ENCODE measurements around the gene CDC42EP5.
"Not testable (repeated sequence)": the region's sequence is repeated elsewhere in the genome, so short reads cannot be mapped to it uniquely, and the experiment has no call there.

The CDC42EP5 gene

DNA sequence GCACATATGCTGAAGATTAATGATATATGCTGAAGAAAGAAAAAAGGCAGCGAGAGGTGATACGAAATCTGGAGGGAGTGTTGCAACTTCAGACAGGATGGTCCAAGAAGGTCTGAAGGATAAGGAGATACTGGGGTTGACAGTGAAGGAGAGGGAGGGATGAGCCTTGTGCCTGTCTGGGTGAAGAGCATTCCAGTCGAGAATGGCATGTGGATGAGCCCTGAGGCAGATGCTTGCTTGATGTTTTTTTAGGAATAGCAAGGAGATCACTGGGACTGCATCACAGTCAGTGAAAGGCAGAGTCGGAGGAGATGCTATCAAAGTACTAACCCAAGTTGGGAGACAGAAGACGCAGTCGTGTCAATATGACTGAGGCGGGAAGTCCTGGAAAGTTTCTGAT is 16.2 kb upstream of the CDC42EP5 start:
- DNase-seq (ENCODE audit: low spot score), result no peak

DNA sequence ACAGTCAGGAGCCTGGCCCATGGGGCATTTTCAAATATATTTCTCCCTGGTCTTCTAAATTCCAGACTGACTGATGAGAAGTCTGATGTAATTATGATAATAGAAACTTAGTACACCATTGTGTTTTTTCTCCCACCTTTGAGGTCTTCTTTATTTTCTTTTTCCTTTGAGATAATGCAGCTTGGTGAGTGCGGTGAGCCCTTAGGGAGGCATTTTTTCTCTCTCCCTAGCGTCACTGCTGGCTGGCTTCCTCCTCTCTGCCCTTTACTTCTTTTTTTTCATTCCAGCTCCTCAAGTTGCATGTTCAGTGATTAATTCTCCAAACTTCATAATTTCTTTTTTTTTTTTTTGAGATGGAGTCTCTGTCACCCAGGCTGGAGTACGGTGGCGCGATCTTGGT is 12.8 kb upstream of the CDC42EP5 start:
- no peak for DNase-seq (ENCODE audit: low spot score)

DNA sequence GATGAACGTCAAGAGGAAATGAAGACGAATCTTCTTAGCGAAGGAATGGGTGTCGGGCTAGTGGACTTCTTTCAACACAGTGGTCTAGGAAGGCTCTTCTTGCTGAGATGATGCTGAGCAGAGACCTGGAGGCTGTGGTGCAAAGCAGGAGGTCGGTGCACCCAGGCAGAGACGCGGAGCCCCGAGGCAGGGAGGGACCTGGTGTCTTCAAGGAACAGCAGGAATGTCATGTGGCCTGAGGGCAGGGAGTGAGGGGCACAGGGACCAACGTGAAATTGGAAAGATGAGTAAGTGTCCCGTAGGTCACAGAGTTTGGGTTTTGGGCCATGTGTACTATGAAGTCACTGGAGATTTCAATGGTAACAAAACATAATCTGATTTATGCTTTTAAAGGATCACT is 11.4 kb upstream of the CDC42EP5 start:
- no peak for DNase-seq (ENCODE audit: low spot score)

DNA sequence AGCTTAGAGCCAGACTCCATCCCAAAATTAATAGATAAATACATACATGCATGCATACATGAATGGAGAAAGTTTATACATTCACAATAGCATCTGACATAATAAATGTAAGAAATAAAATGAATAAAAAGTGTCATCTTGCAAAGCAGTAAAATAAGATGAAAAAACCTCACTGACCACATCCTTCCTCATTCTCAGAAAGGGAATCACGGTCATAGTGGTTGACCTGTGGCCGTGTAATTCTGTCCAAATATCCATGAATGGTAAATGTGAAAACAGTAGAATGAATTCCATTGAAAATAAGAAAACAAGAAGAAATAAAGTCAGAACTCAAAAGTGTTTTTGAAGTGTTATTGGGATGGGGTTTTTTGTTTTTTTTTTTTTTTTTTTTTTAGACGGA is 9.8 kb upstream of the CDC42EP5 start:
- DNase-seq (ENCODE audit: low spot score), result no peak

DNA sequence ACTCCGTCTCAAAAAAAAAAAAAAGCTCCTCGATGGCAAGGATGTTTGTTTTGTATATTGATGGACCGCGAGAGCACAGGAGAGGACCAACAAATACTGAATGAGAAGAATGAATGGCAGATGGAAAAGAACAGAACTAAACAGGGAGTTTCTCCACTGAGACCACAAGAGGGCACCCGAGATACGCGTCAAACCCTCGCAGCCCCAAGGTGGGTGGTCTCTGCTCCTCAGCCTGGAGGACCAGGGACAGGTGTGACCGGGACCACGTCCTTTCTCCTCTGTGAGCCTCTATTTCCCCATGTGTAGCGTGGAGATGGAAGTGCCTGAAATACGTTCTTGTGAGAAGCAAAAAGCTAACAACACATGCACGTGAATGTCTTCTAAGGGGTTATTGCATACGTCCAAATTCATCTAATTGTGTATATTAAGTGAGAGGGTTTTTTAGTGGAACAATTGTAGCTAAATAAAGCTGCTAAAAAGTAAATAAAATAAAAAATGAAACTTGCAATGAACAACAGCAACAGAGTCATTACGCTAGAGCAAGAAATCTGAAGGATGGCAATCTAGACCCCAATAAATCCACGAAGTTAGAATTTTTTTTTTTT is 8.3 kb upstream of the CDC42EP5 start:
- DNase-seq (ENCODE audit: low spot score), result peak; percentile 77

DNA sequence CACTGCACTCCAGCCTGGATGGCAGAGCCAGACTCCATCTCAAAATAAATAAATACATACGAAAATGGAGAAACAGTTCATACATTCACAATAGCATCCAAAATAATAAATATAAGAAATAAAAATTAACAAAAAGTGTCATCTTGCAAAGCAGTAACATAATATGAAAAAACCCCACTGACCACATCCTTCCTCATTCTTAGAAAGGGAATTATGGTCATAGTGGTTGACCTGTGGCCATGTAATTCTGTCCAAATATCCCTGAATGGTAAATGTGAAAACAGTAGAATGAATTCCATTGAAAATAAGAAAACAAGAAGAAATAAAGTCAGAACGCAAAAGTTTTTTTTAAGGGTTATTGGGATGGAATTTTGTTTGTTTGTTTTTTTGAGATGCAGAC is 7.0 kb upstream of the CDC42EP5 start:
- DNase-seq (ENCODE audit: low spot score), result no peak

DNA sequence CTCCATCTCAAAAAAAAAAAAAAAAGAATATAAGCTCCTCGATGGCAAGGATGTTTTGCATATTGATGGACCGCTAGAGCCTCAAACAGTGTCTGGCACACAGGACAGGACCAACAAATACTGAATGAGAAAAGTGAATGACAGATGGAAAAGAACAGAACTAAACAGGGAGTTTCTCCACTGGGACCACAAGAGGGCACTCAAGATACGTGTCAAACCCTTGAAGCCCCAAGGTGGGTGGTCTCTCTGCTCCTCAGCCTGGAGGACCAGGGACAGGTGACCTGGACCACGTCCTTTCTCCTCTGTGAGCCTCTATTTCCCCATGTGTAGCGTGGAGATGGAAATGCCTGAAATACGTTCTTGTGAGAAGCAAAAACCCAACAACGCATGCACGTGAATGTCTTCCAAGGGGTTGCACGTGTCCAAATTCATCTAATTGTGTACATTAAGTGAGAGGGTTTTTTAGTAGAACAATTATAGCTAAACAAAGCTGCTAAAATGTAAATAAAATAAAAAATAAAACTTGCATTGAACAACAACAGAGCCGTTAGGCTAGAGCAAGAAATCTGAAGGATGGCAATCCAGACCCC is 5.7 kb upstream of the CDC42EP5 start:
- peak; percentile 79 for DNase-seq (ENCODE audit: low spot score)

DNA sequence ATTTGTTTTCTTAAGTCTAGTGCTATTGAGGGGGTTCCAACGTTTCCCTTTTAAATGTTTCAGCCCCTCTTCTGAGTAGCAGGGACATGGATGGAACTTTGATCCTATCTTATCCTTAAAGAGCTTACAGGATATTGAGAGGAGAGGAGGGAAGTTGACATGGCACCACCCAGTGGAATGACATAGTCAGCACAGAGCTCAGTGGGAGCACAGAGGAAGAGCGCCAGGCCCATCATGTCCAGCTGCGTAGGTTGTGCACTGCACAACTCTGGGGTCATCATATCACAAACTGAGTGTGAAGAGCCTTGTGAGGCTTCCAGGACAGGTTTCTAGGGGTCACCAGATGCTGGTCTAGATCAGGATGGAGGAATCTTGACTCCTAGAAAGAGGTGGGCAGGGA is 4.6 kb upstream of the CDC42EP5 start:
- DNase-seq (ENCODE audit: low spot score), result no peak

DNA sequence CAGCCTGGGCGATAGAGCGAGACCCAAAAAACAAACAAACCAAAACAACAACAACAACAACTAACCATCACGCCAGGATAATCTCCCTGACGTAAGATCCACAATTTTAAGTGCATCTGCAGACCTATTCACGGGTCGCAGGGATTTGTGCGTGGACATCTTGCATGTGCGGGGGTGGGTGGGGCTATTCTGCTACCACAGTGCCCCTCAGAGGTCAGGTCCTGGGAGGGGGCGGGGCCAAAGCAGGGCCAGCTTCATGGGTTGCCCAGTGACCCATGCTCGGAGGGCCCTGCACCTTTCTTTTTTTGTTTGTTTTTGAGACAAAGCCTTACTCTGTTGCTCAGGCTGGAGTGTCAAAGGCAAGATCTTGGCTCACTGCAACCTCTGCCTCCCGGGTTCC is 2.6 kb upstream of the CDC42EP5 start:
- DNase-seq (ENCODE audit: low spot score), result no peak

DNA sequence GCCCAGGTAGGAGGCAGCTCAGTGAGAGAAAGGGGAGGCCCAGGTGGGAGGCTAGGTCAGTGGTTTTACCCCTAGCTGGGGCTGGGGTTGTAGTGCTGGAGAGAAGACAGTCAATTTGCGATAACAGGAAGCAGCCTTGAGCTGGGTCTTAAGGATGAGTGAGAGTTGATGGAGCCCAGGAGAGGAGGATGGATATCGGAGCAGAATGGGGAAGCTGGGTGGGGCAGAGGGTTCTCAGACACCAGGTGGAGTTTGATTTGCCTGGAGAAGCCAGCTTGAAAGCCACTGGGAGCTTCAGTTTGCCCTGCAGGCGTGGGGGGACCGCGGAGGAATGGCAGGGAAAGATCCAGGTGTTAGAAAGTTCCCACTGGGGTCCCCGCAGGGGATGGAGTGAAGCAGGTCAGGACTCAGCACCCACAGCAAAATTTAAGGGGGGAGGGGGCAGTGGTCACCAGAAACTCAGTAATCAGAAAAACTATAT is 836 bp upstream of the CDC42EP5 start:
- no peak for DNase-seq (ENCODE audit: low spot score)

DNA sequence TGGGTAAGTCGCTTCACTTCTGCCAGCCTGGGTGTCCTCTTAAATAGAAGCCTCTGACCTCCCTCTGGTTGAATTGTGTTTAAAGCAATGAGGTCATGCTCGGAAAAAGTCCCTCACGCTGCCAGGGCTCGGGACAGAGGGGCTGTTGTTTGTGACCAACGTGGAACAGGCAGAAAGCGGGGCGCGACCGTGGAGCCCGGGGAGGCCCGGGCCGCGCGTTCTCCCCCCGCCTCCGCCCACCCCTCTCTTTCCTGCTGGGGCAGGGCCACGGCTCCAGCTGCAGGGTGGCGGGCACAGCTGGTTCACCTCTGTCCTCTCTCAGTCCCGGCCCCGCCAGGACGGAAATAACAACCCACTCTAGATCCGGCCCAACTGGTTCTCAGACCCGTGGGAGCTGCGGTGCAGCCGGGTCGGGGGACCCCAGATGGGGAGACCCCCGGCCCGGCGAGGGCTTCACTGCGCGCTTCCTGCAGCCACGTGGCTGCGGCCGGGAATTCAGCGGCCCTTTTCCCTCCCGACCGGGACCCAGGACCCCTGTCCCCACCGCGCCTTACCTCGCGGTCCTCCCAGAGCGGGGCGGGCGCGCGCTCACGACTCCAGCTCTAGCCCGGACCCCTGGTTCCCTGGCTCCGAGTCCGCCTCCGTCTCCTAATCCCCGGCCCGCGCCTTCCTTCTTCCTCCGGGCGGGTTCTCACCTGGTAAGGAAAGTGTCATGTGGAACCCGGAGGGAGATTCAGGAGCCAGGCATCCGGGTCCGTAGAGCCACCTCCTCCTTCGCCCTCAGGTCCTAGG is 1.9 kb downstream of the CDC42EP5 start:
- DNase-seq (ENCODE audit: low spot score), result no peak

DNA sequence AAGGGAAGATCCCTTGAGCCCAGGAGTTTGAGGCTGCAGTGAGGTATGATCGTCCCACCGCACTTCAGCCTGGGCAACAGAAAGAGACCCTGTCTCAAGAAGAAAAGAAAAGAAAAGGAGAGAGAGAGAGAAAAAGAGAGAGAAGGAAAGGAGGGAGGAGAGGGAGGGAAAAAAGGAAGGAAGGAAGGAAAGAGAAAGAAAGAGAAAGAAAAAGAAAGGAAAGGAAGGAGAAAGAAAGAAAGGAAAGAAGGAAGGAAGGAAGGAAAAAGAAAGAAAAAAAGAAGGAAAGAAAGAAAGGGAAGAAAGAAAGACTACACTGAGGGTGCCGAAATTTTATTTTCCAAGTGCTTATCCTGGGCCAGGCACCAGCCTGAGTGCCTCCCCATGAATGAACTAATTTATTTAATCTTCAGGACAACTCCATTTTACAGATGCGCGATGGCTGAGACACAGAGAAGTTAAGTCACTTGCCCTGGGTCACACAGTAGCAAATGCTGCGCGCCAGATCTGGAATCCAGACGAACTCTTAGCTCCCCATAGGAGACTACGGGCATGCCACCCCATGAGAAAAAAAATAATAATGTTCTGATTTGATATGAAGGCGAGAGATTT is 2.7 kb downstream of the CDC42EP5 start:
- DNase-seq (ENCODE audit: low spot score), result no peak

DNA sequence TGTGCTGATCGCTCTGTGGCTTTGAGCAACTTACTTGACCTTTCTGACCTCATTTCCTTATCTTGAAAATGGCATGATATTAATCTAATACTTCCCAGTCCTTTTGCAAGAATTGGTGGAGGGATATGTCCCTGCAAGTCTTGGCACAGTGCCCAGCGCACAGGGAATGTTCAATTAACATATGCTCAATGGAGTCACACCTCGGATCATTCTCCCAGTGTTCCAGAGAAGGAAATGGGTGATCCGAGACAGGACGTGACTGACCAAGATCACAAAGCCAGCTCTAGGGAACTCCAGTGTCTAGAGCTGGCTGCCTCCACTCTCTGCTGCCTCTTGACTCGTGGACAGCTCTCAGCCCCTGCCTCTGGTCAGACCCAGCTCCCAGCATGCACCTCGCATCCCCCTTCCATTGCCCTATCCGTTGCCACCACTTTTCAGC is 3.6 kb downstream of the CDC42EP5 start:
- no peak for DNase-seq (ENCODE audit: low spot score)

DNA sequence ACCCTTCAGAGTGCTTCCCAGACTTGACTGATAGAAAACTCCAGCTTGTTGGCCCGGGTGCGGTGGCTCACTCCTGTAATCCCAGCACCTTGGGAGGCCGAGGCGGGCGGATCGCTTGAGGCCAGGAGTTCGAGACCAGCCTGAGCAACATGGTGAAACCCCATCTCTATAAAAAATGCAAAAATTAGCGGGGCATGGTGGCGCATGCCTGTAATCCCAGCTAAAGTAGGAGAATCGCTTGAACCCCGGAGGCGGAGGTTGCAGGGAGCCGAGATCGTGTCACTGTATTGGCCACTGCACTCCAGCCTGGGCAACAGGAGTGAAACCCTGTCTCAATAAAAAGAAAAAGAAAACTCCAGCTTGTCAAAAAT is 7.0 kb downstream of the CDC42EP5 start:
- DNase-seq (ENCODE audit: low spot score), result not testable (repeated sequence)

DNA sequence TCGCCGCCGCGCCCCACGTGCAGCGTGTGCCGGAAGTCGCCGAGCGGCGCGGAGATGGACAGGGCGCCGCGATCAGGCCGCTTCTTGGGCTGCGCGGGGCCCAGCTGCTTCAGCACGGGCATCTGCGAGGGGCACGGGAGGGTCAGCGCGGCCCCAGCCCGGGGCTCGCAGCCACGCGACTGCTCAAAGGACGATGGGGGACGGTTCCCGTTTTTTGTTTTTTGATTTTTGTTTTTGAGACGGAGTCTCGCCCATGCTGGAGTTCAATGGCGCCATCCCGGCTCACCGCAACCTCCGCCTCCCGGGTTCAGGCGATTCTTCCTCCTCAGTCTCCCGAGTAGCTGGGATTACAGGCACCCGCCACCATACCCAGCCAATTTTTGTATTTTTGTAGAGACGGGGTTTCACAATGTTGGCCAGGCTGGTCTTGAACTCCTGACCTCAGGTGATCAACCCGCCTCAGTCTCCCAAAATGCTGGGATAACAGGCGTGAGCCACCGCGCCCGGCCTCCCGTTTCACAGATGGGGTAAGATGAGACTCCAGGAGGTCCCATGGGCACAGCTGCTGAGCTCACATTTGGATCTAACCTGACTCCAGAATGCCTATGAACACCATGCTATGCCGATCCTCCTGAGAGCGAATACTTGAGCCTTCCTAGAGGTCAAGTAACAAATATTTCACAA is 7.5 kb downstream of the CDC42EP5 start:
- DNase-seq (ENCODE audit: low spot score), result no peak

DNA sequence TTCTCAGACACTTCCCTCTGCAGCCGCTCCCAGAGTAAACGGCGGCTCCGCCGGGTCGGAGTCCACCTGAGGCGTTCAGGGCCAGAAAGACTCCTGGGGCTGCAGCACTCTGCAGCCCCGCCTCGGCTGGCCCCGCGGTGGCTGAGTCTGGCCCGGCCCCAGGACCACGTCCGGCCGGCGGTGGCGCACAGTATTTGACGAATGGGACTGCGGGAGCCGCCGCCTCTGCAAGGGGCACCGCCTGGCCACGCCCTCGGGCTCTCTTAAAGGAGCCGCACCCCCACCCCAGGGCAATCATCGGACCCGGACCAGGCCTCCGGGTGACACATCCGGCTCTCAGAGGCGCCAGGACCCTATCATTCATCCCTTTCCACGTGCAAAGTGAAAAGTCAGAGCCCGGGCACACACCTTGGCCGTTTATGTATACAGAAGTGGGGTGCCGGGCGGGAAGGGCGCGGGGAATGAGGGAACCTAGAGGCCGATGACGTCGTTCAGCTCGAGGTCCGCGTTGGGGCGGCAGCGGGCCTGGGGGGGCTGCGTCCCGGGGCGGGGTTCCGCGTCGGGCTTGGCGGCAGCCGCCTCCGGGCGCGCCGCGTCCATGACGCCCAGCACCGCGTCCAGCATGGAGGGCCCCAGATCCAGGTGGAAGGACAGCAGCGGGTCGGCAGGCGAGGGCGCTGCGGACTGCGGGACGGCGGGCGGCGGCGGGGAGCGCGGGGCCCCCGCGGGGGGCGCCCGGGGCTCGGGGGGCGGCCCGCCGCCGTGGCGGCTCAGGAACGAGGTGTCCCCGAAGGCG is 8.3 kb downstream of the CDC42EP5 start:
- peak; percentile 86 for DNase-seq (ENCODE audit: low spot score)

DNA sequence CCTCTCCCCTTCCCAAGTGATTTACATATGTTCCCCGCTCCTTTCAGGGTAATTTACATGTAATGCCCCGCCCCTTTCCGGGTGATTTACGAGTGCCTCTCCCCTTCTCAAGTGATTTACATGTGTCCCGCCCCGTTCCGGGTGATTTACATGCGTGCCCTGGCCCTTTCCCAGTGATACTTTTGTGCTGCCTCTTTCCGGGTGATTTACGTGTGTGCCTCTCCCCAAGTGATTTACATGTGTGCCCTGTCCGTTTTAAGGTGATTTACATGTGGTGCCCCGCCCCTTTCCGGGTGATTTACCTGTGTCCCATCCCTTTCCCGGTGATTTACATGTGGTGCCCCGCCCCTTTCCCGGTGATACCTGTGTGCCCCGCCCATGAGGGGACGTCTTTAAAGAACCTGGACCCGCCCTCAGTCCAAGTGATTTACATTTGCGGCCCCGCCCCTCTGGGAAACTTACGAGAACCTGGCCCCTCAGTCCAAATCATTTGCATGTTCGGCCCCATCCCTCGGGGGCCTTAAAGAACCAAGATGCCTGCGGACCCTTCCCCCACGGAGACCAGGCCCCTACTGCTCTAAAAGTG is 9.0 kb downstream of the CDC42EP5 start:
- peak; percentile 99 for DNase-seq (ENCODE audit: low spot score)

DNA sequence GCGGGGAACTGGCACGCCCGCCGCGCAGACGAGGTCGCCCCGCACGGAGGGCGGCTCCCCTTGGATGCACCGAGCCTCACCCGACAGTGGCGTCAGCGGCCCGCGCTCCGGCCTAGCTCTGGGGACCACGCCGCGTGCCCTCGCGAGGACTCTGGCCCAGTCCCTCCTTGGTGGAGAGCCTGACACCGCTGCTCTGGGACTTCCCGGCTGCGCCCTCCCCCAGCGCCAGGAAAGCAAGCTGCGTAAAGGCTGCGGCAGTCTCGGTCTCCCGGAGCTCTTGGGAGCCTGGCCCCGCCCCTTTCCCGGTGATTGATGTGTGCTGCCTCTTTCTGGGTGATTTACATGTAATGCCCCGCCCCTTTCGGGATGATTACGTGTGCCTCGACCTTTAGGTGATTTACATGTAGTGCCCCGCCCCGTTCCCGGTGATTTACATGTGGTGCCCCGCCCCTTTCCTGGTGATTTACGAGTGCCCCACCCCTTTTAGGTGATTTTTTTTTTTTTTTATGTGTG is 9.5 kb downstream of the CDC42EP5 start, which contains the start of gene LENG9:
LENG9 (minus strand) TSS at position 248 of the 513 bp plus-strand sequence. CDS start 252 bp downstream, outside the sequence.
- DNase-seq (ENCODE audit: low spot score), result no peak

DNA sequence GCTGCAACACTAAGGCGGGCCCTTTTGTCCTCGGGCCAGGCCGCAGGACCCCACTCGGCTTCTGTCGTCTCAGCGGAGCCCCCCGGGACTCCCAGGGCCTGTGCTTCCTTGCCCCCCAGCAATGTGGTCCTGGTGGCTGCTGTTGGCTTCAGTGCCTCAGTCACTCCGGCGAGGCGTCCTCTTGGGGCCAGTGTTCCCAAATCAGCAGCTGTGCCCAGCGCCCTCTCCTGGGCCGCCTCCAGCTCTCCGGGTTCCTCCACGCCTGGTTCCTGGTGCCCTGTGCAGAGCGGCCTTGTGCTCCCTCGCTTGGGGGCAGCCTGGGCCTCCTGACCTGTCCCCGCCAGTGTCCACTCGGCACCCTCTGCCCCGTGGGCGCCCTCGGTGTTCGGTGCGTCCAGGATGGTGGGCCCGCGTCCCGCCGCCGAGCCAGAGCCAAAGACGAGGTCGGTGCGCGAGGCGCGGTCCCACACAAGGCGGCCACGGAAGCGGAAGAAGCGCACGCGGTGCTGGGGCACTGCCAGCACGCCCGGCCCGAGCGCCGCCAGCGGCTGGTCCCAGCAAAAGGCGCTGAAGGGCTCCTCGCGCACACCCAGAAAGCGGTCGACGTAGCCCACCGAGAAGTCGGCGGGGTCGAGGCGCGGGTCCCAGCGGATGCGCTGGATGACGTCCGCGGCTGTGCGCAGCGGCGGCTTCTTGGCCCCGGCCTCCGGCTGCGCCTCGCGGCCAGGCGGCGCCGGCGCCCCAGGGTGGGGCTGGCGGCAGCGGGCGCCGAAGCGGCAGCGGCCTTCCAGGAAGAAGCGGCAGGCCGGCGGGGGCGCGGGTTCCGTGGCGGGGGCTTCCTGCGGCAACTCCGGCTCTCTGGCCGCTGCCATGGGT is 10.2 kb downstream of the CDC42EP5 start:
- no peak for DNase-seq (ENCODE audit: low spot score)
